GM13976 (cell line): ENCODE results near the gene PPP1R14C.

Experiments used
- DNase-seq: peaks from one replicate; pipeline ENCODE4 v3.0.0; 2012; ENCODE audit warnings: low spot score
- in situ Hi-C: fragments of 300-500 bp; cut with MboI; formaldehyde crosslinking; loops from one replicate; pipeline ENCODE4 v1.12.0; 2022; ENCODE audit warnings: low sequenced_read_pairs, mixed read lengths, inconsistent platforms; ENCODE audit not compliant: unreplicated experiment
- TF ChIP-seq, protein P1 (sequence below): IDR thresholded peaks from 2 replicates; pipeline ENCODE4 v1.5.1; 2012; ENCODE audit warnings: borderline replicate concordance, mild to moderate bottlenecking; ENCODE audit not compliant: insufficient read depth; ENCODE audit errors: extremely low read depth, missing control alignments, control extremely low read depth

Gene PPP1R14C

DNA sequence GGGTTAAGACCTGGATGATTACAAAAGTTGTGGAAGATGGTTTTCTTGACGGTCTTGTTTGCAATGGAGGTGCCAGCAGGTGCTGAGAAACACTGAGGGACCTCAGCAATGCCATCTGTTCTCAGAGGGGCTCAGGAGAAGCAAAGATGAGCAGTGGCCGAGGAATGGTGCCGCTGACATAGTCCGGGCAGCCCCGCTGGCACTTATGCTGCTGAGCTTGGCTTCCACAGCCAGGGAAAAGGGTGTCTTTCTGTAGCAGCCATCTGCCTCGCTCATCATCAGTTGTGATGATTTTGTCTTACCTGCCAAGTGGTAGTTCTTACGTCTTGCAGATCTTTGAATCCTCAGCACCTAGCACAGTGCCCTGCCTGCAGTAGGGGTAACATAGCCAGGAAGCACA lies 55.7 kb downstream of the PPP1R14C start:
- TF ChIP-seq, protein P1, sequence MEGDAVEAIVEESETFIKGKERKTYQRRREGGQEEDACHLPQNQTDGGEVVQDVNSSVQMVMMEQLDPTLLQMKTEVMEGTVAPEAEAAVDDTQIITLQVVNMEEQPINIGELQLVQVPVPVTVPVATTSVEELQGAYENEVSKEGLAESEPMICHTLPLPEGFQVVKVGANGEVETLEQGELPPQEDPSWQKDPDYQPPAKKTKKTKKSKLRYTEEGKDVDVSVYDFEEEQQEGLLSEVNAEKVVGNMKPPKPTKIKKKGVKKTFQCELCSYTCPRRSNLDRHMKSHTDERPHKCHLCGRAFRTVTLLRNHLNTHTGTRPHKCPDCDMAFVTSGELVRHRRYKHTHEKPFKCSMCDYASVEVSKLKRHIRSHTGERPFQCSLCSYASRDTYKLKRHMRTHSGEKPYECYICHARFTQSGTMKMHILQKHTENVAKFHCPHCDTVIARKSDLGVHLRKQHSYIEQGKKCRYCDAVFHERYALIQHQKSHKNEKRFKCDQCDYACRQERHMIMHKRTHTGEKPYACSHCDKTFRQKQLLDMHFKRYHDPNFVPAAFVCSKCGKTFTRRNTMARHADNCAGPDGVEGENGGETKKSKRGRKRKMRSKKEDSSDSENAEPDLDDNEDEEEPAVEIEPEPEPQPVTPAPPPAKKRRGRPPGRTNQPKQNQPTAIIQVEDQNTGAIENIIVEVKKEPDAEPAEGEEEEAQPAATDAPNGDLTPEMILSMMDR, result no peak
- in situ Hi-C loops, result no loop called here
- DNase-seq, result no peak

DNA sequence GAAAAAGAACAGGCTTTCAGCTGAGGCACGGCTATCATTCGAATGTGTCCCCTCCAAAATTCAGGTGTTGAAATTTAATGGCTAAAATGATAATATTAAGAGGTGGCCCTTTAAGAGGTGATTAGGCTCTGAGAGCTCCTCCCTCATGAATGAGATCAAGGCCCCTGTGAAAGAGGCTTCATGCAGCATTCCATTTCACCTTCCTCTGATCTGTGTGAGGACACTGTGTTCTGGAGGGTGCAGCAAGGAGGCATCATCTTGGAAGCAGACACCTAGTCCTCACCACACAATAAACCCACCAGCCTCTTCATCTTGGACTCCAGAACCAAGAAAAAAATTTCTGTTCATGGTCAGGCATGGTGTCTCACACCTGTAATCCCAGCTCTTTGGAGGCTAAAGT lies 56.4 kb downstream of the PPP1R14C start:
- in situ Hi-C loops, result no loop called here
- TF ChIP-seq, protein P1, result no peak
- DNase-seq, result no peak

DNA sequence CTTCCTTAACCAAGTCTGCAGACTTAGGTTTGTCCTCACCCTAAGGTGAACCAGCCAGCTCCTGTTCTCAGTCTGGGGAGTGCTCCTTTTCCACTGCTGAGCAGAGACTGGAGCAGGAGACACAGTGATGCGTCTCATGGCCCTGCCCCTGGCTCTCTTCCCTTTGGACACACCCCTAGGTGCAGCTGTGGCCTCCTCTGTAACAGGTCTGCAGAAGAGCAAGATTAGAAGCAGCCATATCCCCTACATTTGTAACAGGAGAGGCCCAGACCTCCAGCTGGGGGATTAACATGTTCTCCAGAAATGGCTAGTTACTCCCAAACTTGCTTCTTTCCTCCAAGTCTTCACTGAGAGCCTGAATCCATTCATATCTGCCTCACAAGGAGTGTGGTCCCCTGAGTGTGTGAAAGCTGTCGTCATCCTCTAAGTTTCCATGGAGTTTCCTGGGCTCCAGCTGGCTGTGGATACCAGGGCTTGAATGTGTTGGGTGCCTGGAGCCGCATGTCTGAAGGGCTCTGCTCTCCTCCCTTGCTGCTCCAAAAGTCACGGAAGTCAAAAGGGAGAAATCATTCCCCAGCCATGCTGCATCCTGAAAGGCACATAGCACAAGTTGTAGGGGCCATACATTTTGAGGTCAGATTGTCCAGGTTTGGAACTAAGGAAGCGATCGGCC lies 57.7 kb downstream of the PPP1R14C start:
- TF ChIP-seq, protein P1, result no peak
- in situ Hi-C loops, result no loop called here
- no peak for DNase-seq

DNA sequence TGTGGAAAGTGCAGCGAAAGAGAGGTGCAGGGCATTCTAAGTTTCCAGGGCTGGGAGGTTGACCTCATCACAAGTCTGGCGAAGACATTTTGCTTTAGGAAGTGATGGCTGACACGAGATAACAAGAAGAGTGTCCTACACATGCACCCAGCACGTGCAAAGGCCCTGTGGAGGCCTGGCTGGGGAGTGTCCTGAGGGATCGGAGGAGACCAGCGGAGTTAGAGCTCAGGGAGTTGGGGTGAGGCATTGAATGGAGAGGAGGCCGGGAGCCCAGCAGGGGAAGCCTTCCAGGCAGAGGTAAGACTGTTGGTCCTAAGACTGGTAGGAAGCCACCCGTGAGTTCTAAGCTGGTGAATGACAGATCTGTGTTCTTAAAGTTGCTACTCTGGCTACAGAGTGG lies 58.4 kb downstream of the PPP1R14C start:
- in situ Hi-C loops, result no loop called here
- no peak for DNase-seq
- TF ChIP-seq, protein P1, result no peak

DNA sequence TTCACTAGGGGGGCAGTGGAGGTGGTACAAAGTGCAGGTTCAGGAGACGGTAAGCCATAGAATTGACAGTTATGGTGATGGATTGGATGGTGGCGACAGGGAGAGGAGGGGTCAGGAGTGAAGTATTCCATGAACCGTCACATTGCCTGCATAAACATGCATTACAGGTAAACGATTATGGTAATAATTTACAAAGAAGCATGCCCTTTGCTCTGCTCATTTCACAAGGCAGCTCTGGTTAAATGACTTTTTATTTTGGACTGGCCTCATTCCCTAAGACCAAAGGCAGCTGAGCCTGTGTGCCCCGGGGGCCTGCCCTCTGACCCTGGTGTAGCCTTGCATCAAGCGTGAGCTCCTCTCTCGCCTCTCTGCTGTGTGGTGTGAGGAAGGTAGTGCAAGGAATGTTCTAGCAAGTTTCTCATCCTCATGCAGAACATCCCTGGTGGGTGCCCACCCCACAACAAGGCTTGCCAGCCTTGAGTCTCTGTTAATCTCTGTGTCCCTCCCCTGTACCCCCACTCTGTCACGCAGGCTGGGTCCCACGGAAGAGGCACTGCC lies 59.0 kb downstream of the PPP1R14C start:
- no peak for DNase-seq
- in situ Hi-C loops, result no loop called here

DNA sequence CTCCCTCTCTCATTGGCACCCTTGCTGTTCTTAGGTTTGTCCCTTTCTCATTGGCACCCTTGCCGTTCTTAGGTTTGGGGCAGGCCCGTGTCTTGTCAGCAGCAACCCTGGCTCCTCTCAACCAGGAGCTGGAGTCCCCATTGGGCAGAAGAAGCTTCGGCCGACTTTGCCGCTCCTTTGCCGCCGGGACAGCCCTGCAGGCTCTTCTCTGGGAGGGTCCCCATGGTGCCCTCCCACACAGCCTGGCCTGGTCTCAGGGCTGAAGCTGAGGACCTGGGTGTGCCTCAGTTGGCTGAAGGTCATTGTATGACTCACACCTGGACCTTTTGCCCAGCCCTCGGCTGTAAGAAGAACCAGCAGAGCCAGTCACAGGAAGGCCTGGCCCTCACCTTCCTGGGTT lies 59.6 kb downstream of the PPP1R14C start:
- TF ChIP-seq, protein P1, result no peak
- no peak for DNase-seq
- in situ Hi-C loops, result no loop called here

More for the DNA sequence above, 59.0 kb downstream of the PPP1R14C start:
- TF ChIP-seq, protein P1, result no peak
